Testis (tissue), 2 donors: ENCODE measurements around the gene LRRC7.

Experiments used
- POLR2A ChIP-seq: fragments of 450-650 bp; IDR thresholded peaks from one replicate; pipeline ENCODE4 v1.6.1; 2017; ENCODE audit warnings: antibody characterized with exemption, mild to moderate bottlenecking, moderate library complexity
- TF ChIP-seq, protein P1 (sequence below), 3 experiments: fragments of 450-650 bp in 2 of 3; fragments of 200-600 bp in 1 of 3; sonication (generic) in 1 of 3; IDR thresholded peaks; one replicate each; pipeline ENCODE4 v1.5.1; 2016 to 2019; ENCODE audit warnings: antibody characterized with exemption in 3 of 3, mild to moderate bottlenecking in 2 of 3, moderate library complexity in 1 of 3

DNA sequence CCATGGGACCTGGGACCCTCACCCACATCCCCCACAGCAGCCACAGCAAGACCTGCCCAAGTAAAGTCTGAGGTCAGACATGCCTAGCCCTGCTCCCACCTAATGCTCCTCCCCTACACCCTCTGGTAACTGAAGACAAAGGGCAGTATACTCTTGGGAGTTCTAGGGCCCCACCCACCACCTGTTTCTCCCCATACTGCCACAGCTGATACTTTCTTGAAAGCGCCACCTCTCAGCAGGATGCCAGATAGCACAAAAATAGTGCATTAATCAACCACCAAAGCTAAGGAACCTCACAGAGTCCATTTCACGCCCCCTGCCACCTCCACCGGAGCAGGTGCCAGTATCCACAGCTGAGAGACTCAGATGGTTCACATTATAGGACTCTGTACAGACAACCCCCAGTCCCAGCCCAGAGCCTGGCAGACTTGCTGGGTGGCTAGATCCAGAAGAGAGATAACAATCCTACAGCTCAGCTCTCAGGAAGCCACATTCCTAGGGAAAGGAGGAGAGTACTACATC, 399.6 kb downstream of the LRRC7 start:
- TF ChIP-seq POLR2A, result no peak
- TF ChIP-seq, protein P1, sequence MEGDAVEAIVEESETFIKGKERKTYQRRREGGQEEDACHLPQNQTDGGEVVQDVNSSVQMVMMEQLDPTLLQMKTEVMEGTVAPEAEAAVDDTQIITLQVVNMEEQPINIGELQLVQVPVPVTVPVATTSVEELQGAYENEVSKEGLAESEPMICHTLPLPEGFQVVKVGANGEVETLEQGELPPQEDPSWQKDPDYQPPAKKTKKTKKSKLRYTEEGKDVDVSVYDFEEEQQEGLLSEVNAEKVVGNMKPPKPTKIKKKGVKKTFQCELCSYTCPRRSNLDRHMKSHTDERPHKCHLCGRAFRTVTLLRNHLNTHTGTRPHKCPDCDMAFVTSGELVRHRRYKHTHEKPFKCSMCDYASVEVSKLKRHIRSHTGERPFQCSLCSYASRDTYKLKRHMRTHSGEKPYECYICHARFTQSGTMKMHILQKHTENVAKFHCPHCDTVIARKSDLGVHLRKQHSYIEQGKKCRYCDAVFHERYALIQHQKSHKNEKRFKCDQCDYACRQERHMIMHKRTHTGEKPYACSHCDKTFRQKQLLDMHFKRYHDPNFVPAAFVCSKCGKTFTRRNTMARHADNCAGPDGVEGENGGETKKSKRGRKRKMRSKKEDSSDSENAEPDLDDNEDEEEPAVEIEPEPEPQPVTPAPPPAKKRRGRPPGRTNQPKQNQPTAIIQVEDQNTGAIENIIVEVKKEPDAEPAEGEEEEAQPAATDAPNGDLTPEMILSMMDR (IDR thresholded peaks at IDR 0.05), result no peak
